GM23338 (cell line): Measurements from ENCODE around the gene RNF145. TPM values are rescaled to one million over a fixed set of nuclear protein-coding genes. Genes with fewer than 3 reads are reported as not detected.
"Not testable (repeated sequence)": the region's sequence is repeated elsewhere in the genome, so short reads cannot be mapped to it uniquely, and the experiment has no call there.

ENCODE experiments used
- ATAC-seq: fragments of 200-7000 bp; cut with Tn5 transposase; 3 replicates; pipeline ENCODE4 v1.9.1; 2020
- DNase-seq: peaks from one replicate; pipeline ENCODE4 v3.0.0-alpha.2; 2015; ENCODE audit warnings: low spot score
- H2AFZ ChIP-seq: fragments of 200-600 bp; sonication (generic); 2 replicates; pipeline ENCODE4 v1.8.0; 2016; ENCODE audit warnings: antibody characterized with exemption, mild to moderate bottlenecking, moderate library complexity
- H3F3A ChIP-seq: fragments of 200-600 bp; sonication (generic); replicated peaks from 2 replicates; pipeline ENCODE4 v1.8.0; 2017; ENCODE audit warnings: antibody characterized with exemption, mixed run types, low read depth
- H3K27ac ChIP-seq: fragments of 200-600 bp; sonication (generic); 2 replicates; pipeline ENCODE4 v1.6.1; 2016; ENCODE audit warnings: low read depth
- H3K27me3 ChIP-seq: fragments of 200-600 bp; sonication (generic); 2 replicates; pipeline ENCODE4 v1.8.0; 2016; ENCODE audit warnings: mild to moderate bottlenecking, mixed run types, moderate library complexity; ENCODE audit not compliant: insufficient read depth
- H3K36me3 ChIP-seq: fragments of 200-600 bp; sonication (generic); 2 replicates; pipeline ENCODE4 v1.8.0; 2016; ENCODE audit warnings: mild to moderate bottlenecking; ENCODE audit not compliant: insufficient read depth
- H3K4me1 ChIP-seq: fragments of 200-600 bp; sonication (generic); 2 replicates; pipeline ENCODE4 v1.8.0; 2016; ENCODE audit warnings: mild to moderate bottlenecking, moderate library complexity; ENCODE audit not compliant: insufficient read depth
- H3K4me2 ChIP-seq: fragments of 200-600 bp; sonication (generic); 2 replicates; pipeline ENCODE4 v1.7.1; 2017; ENCODE audit warnings: mixed run types
- H3K4me3 ChIP-seq: fragments of 200-600 bp; sonication (generic); 2 replicates; pipeline ENCODE4 v1.6.1; 2016; ENCODE audit warnings: mixed run types
- H3K79me2 ChIP-seq: fragments of 200-600 bp; sonication (generic); replicated peaks from 2 replicates; pipeline ENCODE4 v1.8.0; 2017; ENCODE audit warnings: mild to moderate bottlenecking; ENCODE audit not compliant: insufficient read depth
- H3K9me2 ChIP-seq: fragments of 200-600 bp; sonication (generic); 2 replicates; pipeline ENCODE4 v1.8.0; 2017; ENCODE audit not compliant: insufficient read depth
- H4K20me1 ChIP-seq: fragments of 200-600 bp; sonication (generic); replicated peaks from 2 replicates; pipeline ENCODE4 v1.8.0; 2017; ENCODE audit warnings: mild to moderate bottlenecking; ENCODE audit not compliant: insufficient read depth
- H3K27ac Mint-ChIP-seq: 2 replicates; pipeline ENCODE4 v1.8.0; 2020; ENCODE audit warnings: inconsistent platforms, mild to moderate bottlenecking, moderate library complexity, mixed read lengths
- H3K27me3 Mint-ChIP-seq: 3 replicates; pipeline ENCODE4 v1.8.0; 2022; ENCODE audit warnings: low read depth, mild to moderate bottlenecking, moderate library complexity, mixed read lengths, inconsistent platforms; ENCODE audit not compliant: insufficient read depth, poor library complexity
- H3K36me3 Mint-ChIP-seq: 3 replicates; pipeline ENCODE4 v1.8.0; 2021; ENCODE audit warnings: low read depth, mild to moderate bottlenecking, inconsistent platforms, moderate library complexity, mixed read lengths
- H3K4me1 Mint-ChIP-seq: 3 replicates; pipeline ENCODE4 v1.8.0; 2020; ENCODE audit warnings: mild to moderate bottlenecking, inconsistent platforms, mixed read lengths
- H3K4me3 Mint-ChIP-seq: 3 replicates; pipeline ENCODE4 v1.8.0; 2021; ENCODE audit warnings: moderate library complexity, mild to moderate bottlenecking, inconsistent platforms, mixed read lengths
- H3K9me3 Mint-ChIP-seq: 3 replicates; pipeline ENCODE4 v1.8.0; 2020; ENCODE audit warnings: moderate library complexity, mild to moderate bottlenecking, inconsistent platforms, mixed read lengths
- CREB1 ChIP-seq: fragments of 250-450 bp; sonication (Bioruptor Pico); IDR thresholded peaks from 2 replicates; pipeline ENCODE4 v1.5.0; 2020; ENCODE audit warnings: low read depth, mild to moderate bottlenecking, moderate library complexity
- EZH2 ChIP-seq: fragments of 200-600 bp; sonication (generic); IDR thresholded peaks from one replicate; pipeline ENCODE4 v1.8.0; 2017; ENCODE audit warnings: antibody characterized with exemption, mild to moderate bottlenecking, low read depth; ENCODE audit not compliant: unreplicated experiment
- EZH2phosphoT487 ChIP-seq: fragments of 200-600 bp; sonication (generic); IDR thresholded peaks from one replicate; pipeline ENCODE4 v1.8.1; 2018; ENCODE audit warnings: antibody characterized with exemption; ENCODE audit not compliant: unreplicated experiment
- NANOG ChIP-seq: IDR thresholded peaks from 2 replicates; pipeline ENCODE4 v1.6.1; 2016; ENCODE audit warnings: antibody characterized with exemption, borderline replicate concordance
- STAT1 ChIP-seq: IDR thresholded peaks from one replicate; pipeline ENCODE4 v1.6.1; 2016; ENCODE audit warnings: antibody characterized with exemption; ENCODE audit not compliant: unreplicated experiment
- ZNF114 ChIP-seq: fragments of 250-450 bp; sonication (Bioruptor Pico); IDR thresholded peaks from 2 replicates; pipeline ENCODE4 v1.5.0; 2020; ENCODE audit warnings: mild to moderate bottlenecking, moderate library complexity
- ZNF331 ChIP-seq: fragments of 250-450 bp; sonication (Bioruptor Pico); IDR thresholded peaks from 2 replicates; pipeline ENCODE4 v1.5.0; 2020; ENCODE audit warnings: low read depth, mild to moderate bottlenecking, moderate library complexity
- polyA plus RNA-seq: library from polyadenylated mRNA; unstranded; fragments of >200 nt; fragmentation: Nextera tagmentation; extraction: Ambion mirVana; gene quantifications from 2 replicates; pipeline ENCODE4 v1.2.1, GENCODE V29; 2016
- total RNA-seq: library from RNA; depleted of rRNA; stranded (reverse); fragments of >200 nt; shearing (Covaris generic); gene quantifications from 2 replicates; pipeline ENCODE4 v1.2.3, GENCODE V29; 2014
- TF ChIP-seq, protein P1 (sequence below): IDR thresholded peaks from 2 replicates; pipeline ENCODE4 v1.6.1; 2016; ENCODE audit warnings: antibody characterized with exemption
- TF ChIP-seq, protein P2 (sequence below): fragments of 250-450 bp; sonication (Bioruptor Pico); IDR thresholded peaks from 2 replicates; pipeline ENCODE4 v1.5.0; 2020; ENCODE audit warnings: mild to moderate bottlenecking, moderate library complexity

RNF145 gene
- total and polyA plus RNA-seq, 2 experiments from 2014 or later: 15.6 to 43.5 TPM

DNA sequence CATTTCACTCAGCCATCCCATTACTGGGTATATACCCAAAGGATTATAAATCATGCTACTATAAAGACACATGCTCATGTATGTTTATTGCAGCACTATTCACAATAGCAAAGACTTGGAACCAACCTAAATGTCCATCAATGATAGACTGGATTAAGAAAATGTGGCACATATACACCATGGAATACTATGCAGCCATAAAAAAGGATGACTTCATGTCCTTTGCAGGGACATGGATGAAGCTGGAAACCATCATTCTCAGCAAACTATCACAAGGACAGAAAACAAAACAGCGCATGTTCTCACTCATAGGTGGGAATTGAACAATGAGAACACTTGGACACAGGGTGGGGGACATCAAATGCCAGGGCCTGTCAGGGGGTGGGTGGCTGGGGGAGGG is 64.2 kb downstream of the RNF145 start:
- not testable (repeated sequence) for H3K4me2 ChIP-seq, H3K79me2 ChIP-seq, H3K9me3 Mint-ChIP-seq, H3K27ac ChIP-seq, H3K36me3 Mint-ChIP-seq, DNase-seq, H3F3A ChIP-seq, H3K36me3 ChIP-seq, H3K4me3 ChIP-seq, H3K4me1 ChIP-seq, H2AFZ ChIP-seq, ATAC-seq, H3K27me3 ChIP-seq, H3K4me1 Mint-ChIP-seq, H3K27ac Mint-ChIP-seq, H3K9me2 ChIP-seq, H3K27me3 Mint-ChIP-seq, H4K20me1 ChIP-seq, H3K4me3 Mint-ChIP-seq

DNA sequence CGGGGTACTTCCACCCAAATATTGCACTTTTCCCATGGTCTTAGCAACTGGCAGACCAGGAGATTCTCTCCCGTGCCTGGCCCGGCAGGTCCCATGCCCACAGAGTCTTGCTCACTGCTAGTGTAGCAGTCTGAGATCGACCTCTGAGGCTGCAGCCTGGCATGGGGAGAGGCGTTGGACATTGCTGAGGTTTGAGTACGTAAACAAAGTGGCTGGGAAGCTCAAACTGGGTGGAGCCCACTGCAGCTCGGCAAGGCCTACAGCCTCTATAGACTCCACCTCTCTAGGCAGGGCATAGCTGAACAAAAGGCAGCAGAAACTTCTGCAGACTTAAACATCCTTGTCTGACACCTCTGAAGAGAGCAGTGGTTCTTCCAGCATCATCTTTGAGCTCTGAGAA is 69.6 kb downstream of the RNF145 start:
- H3K4me2 ChIP-seq: no peak overlapping the region
- ATAC-seq: no peak
- no peaks in the 10 kb centered on the region for H3K9me3 Mint-ChIP-seq

DNA sequence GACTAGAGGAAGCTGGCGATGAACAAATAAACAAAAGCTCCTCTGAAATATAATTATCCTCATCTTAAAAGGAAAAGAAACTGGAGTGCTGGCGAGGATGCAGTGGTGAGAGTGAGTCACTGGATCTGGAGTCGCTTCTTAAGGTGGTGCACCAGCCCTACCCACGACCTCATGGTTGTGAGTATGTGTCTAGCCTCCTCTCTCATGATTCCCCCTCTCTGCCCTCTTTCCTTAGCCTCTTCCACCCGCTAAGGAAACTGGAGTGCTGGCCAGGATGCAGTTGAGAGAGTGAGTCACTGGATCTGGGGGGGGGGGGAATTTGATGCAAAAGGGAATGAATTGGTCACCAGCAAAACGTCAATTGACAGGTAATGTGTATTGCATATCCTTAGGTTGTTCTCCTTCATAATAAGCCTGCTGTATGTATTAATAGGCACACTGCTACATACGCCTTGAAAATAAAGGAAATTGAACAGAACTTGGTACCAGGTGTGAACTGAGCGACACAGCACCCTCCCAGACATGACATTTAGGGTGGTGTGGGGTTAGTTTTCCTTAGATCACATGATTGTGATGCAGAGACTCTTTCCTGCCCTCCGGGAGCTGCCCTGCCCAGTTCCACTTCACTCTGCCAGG is 73.3 kb downstream of the RNF145 start:
- H3K36me3 ChIP-seq: no peaks in the 10 kb centered on the region
- no peak overlapping the region for H3K27ac Mint-ChIP-seq
- no peaks in the 10 kb centered on the region for H3K27me3 ChIP-seq
- DNase-seq (no peak), ATAC-seq (no peak)
- no peaks in the 10 kb centered on the region for H3K36me3 Mint-ChIP-seq
- no peak for TF ChIP-seq STAT1
- TF ChIP-seq, protein P1, sequence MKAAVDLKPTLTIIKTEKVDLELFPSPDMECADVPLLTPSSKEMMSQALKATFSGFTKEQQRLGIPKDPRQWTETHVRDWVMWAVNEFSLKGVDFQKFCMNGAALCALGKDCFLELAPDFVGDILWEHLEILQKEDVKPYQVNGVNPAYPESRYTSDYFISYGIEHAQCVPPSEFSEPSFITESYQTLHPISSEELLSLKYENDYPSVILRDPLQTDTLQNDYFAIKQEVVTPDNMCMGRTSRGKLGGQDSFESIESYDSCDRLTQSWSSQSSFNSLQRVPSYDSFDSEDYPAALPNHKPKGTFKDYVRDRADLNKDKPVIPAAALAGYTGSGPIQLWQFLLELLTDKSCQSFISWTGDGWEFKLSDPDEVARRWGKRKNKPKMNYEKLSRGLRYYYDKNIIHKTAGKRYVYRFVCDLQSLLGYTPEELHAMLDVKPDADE: no peak
- no peak for TF ChIP-seq EZH2phosphoT487
- TF ChIP-seq, protein P2, sequence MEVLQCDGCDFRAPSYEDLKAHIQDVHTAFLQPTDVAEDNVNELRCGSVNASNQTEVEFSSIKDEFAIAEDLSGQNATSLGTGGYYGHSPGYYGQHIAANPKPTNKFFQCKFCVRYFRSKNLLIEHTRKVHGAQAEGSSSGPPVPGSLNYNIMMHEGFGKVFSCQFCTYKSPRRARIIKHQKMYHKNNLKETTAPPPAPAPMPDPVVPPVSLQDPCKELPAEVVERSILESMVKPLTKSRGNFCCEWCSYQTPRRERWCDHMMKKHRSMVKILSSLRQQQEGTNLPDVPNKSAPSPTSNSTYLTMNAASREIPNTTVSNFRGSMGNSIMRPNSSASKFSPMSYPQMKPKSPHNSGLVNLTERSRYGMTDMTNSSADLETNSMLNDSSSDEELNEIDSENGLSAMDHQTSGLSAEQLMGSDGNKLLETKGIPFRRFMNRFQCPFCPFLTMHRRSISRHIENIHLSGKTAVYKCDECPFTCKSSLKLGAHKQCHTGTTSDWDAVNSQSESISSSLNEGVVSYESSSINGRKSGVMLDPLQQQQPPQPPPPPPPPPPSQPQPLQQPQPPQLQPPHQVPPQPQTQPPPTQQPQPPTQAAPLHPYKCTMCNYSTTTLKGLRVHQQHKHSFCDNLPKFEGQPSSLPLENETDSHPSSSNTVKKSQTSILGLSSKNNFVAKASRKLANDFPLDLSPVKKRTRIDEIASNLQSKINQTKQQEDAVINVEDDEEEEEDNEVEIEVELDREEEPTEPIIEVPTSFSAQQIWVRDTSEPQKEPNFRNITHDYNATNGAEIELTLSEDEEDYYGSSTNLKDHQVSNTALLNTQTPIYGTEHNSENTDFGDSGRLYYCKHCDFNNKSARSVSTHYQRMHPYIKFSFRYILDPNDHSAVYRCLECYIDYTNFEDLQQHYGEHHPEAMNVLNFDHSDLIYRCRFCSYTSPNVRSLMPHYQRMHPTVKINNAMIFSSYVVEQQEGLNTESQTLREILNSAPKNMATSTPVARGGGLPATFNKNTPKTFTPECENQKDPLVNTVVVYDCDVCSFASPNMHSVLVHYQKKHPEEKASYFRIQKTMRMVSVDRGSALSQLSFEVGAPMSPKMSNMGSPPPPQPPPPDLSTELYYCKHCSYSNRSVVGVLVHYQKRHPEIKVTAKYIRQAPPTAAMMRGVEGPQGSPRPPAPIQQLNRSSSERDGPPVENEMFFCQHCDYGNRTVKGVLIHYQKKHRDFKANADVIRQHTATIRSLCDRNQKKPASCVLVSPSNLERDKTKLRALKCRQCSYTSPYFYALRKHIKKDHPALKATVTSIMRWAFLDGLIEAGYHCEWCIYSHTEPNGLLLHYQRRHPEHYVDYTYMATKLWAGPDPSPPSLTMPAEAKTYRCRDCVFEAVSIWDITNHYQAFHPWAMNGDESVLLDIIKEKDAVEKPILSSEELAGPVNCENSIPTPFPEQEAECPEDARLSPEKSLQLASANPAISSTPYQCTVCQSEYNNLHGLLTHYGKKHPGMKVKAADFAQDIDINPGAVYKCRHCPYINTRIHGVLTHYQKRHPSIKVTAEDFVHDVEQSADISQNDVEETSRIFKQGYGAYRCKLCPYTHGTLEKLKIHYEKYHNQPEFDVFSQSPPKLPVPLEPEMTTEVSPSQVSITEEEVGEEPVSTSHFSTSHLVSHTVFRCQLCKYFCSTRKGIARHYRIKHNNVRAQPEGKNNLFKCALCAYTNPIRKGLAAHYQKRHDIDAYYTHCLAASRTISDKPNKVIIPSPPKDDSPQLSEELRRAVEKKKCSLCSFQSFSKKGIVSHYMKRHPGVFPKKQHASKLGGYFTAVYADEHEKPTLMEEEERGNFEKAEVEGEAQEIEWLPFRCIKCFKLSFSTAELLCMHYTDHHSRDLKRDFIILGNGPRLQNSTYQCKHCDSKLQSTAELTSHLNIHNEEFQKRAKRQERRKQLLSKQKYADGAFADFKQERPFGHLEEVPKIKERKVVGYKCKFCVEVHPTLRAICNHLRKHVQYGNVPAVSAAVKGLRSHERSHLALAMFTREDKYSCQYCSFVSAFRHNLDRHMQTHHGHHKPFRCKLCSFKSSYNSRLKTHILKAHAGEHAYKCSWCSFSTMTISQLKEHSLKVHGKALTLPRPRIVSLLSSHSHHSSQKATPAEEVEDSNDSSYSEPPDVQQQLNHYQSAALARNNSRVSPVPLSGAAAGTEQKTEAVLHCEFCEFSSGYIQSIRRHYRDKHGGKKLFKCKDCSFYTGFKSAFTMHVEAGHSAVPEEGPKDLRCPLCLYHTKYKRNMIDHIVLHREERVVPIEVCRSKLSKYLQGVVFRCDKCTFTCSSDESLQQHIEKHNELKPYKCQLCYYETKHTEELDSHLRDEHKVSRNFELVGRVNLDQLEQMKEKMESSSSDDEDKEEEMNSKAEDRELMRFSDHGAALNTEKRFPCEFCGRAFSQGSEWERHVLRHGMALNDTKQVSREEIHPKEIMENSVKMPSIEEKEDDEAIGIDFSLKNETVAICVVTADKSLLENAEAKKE: no peak
- no peak for TF ChIP-seq NANOG
- TF ChIP-seq EZH2: no peak
- no peak for TF ChIP-seq CREB1
- H3K79me2 ChIP-seq: no peaks in the 10 kb centered on the region
- H3K4me1 Mint-ChIP-seq: no peaks in the 10 kb centered on the region
- H3K9me3 Mint-ChIP-seq: no peaks in the 10 kb centered on the region
- H3K27me3 Mint-ChIP-seq: peaks cover 4% of the 10 kb centered on the region
- H3K27ac ChIP-seq: no peak overlapping the region
- H3F3A ChIP-seq: no peaks in the 10 kb centered on the region
- no peak overlapping the region for H3K4me3 Mint-ChIP-seq
- no peaks in the 10 kb centered on the region; the same call in 1 of the 2 replicates for H3K9me2 ChIP-seq
- H3K4me1 ChIP-seq: no peaks in the 10 kb centered on the region
- no peaks in the 10 kb centered on the region for H4K20me1 ChIP-seq
- no peak overlapping the region for H2AFZ ChIP-seq
- H3K4me2 ChIP-seq: no peak overlapping the region
- no peak overlapping the region for H3K4me3 ChIP-seq

More for the DNA sequence above, 69.6 kb downstream of the RNF145 start:
- Histone ChIP-seq H3K4me1 (no peaks in the 10 kb centered on the region), H3F3A (no peaks in the 10 kb centered on the region), H2AFZ (no peak overlapping the region), H3K9me2 (no peaks in the 10 kb centered on the region; the same call in 1 of the 2 replicates), H4K20me1 (no peaks in the 10 kb centered on the region), H3K27me3 (no peaks in the 10 kb centered on the region), H3K79me2 (no peaks in the 10 kb centered on the region), H3K4me3 (no peak overlapping the region), H3K36me3 (no peaks in the 10 kb centered on the region), H3K27ac (no peak overlapping the region)
- Mint-ChIP-seq H3K27ac (no peak overlapping the region), H3K36me3 (no peaks in the 10 kb centered on the region), H3K4me1 (no peaks in the 10 kb centered on the region), H3K4me3 (no peak overlapping the region), H3K27me3 (peaks cover 4% of the 10 kb centered on the region)
- no peak for TF ChIP-seq ZNF114
- TF ChIP-seq ZNF331: no peak
- no peak for DNase-seq
